H9 (cell line): ENCODE data around the gene TTC23. TPM values are rescaled to one million over a fixed set of nuclear protein-coding genes. Genes with fewer than 3 reads are reported as not detected.

Experiments
- DNase-seq: peaks from one replicate; pipeline ENCODE4 v3.0.0-alpha.2; 2017
- H2AFZ ChIP-seq: one replicate; pipeline ENCODE4 v1.6.1; 2013; ENCODE audit warnings: mild to moderate bottlenecking, low read length, control low read depth, moderate library complexity
- H2AK5ac ChIP-seq: 2 replicates; pipeline ENCODE4 v1.6.1; 2013; ENCODE audit warnings: low read length, control low read depth, mixed read lengths; ENCODE audit not compliant: insufficient read length
- H2BK120ac ChIP-seq: one replicate; pipeline ENCODE4 v1.6.1; 2013; ENCODE audit warnings: low read depth, mild to moderate bottlenecking, low read length, control low read depth, inconsistent platforms; ENCODE audit not compliant: poor library complexity, severe bottlenecking
- H2BK12ac ChIP-seq: 2 replicates; pipeline ENCODE4 v1.6.1; 2013; ENCODE audit warnings: low read length, control low read depth, mixed read lengths, low read depth; ENCODE audit not compliant: insufficient read length
- H2BK15ac ChIP-seq: 2 replicates; pipeline ENCODE4 v1.6.1; 2013; ENCODE audit warnings: low read depth, low read length, control low read depth
- H2BK20ac ChIP-seq: one replicate; pipeline ENCODE4 v1.6.1; 2013; ENCODE audit warnings: low read depth, mild to moderate bottlenecking, low read length, control low read depth, inconsistent platforms; ENCODE audit not compliant: poor library complexity, severe bottlenecking
- H2BK5ac ChIP-seq: 2 replicates; pipeline ENCODE4 v1.6.1; 2013; ENCODE audit warnings: low read length, control low read depth, mixed read lengths; ENCODE audit not compliant: insufficient read length
- H3K14ac ChIP-seq: 2 replicates; pipeline ENCODE4 v1.6.1; 2013; ENCODE audit warnings: low read length, control low read depth; ENCODE audit not compliant: insufficient read depth
- H3K18ac ChIP-seq: 2 replicates; pipeline ENCODE4 v1.6.1; 2013; ENCODE audit warnings: low read depth, mild to moderate bottlenecking, mixed read lengths, low read length, control low read depth; ENCODE audit not compliant: insufficient read length
- H3K23ac ChIP-seq: 2 replicates; pipeline ENCODE4 v1.6.1; 2013; ENCODE audit warnings: low read length, control low read depth, mixed read lengths, low read depth; ENCODE audit not compliant: insufficient read length
- H3K23me2 ChIP-seq: 2 replicates; pipeline ENCODE4 v1.6.1; 2013; ENCODE audit warnings: low read depth, mild to moderate bottlenecking, mixed read lengths, low read length, control low read depth; ENCODE audit not compliant: insufficient read length, poor library complexity, severe bottlenecking
- H3K27ac ChIP-seq: 2 replicates; pipeline ENCODE4 v1.5.1; 2013; ENCODE audit warnings: low read length, control low read depth, mixed read lengths, low read depth; ENCODE audit not compliant: insufficient read length
- H3K27me3 ChIP-seq: 2 replicates; pipeline ENCODE4 v1.6.1; 2013; ENCODE audit warnings: low read length, control low read depth, inconsistent platforms; ENCODE audit not compliant: insufficient read depth
- H3K4ac ChIP-seq: 2 replicates; pipeline ENCODE4 v1.6.1; 2013; ENCODE audit warnings: low read depth, mild to moderate bottlenecking, control low read depth, inconsistent platforms, low read length, moderate library complexity
- H3K4me1 ChIP-seq: 2 replicates; pipeline ENCODE4 v1.6.1; 2013; ENCODE audit warnings: low read length, control low read depth, inconsistent platforms; ENCODE audit not compliant: insufficient read depth
- H3K4me2 ChIP-seq: 2 replicates; pipeline ENCODE4 v1.6.1; 2013; ENCODE audit warnings: low read length, control low read depth, mixed read lengths; ENCODE audit not compliant: insufficient read length, insufficient read depth
- H3K56ac ChIP-seq: 2 replicates; pipeline ENCODE4 v1.6.1; 2013; ENCODE audit warnings: low read depth, mild to moderate bottlenecking, mixed read lengths, low read length, control low read depth; ENCODE audit not compliant: insufficient read length
- H3K79me1 ChIP-seq: 2 replicates; pipeline ENCODE4 v1.6.1; 2013; ENCODE audit warnings: low read depth, mild to moderate bottlenecking, moderate library complexity, low read length, control low read depth, inconsistent platforms; ENCODE audit not compliant: insufficient read depth, poor library complexity, severe bottlenecking
- H3K79me2 ChIP-seq: 2 replicates; pipeline ENCODE4 v1.6.1; 2013; ENCODE audit warnings: low read length, control low read depth, inconsistent platforms; ENCODE audit not compliant: insufficient read depth
- H3K9ac ChIP-seq: 2 replicates; pipeline ENCODE4 v1.6.1; 2013; ENCODE audit warnings: low read length, control low read depth, mixed read lengths; ENCODE audit not compliant: insufficient read length; ENCODE audit errors: extremely low read depth
- H3K9me3 ChIP-seq: one replicate; pipeline ENCODE4 v1.6.1; 2013; ENCODE audit warnings: low read depth, low read length, inconsistent platforms; ENCODE audit not compliant: control insufficient read depth
- H3T11ph ChIP-seq: one replicate; pipeline ENCODE4 v1.6.1; 2013; ENCODE audit warnings: mild to moderate bottlenecking, low read length, control low read depth, inconsistent platforms
- H4K20me1 ChIP-seq: one replicate; pipeline ENCODE4 v1.6.1; 2013; ENCODE audit not compliant: control insufficient read depth, insufficient read length, insufficient read depth
- H4K5ac ChIP-seq: 2 replicates; pipeline ENCODE4 v1.6.1; 2013; ENCODE audit warnings: low read depth, mild to moderate bottlenecking, mixed read lengths, low read length, control low read depth; ENCODE audit not compliant: insufficient read length
- H4K8ac ChIP-seq: replicated peaks from 2 replicates; pipeline ENCODE4 v1.6.1; 2013; ENCODE audit warnings: low read length, control low read depth, mixed read lengths, low read depth; ENCODE audit not compliant: insufficient read length
- H4K91ac ChIP-seq: 2 replicates; pipeline ENCODE4 v1.6.1; 2013; ENCODE audit warnings: low read depth, mild to moderate bottlenecking, moderate library complexity, mixed read lengths, low read length, control low read depth; ENCODE audit not compliant: insufficient read length
- H3K27ac Mint-ChIP-seq, 3 experiments: 2 replicates in 2 of 3; 3 replicates in 1 of 3; pipeline ENCODE4 v1.8.0; 2020 to 2021; ENCODE audit warnings: mixed read lengths in 3 of 3, mild to moderate bottlenecking in 1 of 3, moderate library complexity in 1 of 3
- H3K27me3 Mint-ChIP-seq: 2 replicates; pipeline ENCODE4 v1.8.0; 2021; ENCODE audit warnings: low read depth, mild to moderate bottlenecking, moderate library complexity, mixed read lengths
- H3K36me3 Mint-ChIP-seq, 3 experiments: 2 replicates in 2 of 3; 3 replicates in 1 of 3; pipeline ENCODE4 v1.8.0; 2020 to 2021; ENCODE audit warnings: low read depth in 3 of 3, mixed read lengths in 3 of 3; ENCODE audit not compliant: insufficient read depth in 1 of 3
- H3K4me1 Mint-ChIP-seq, 2 experiments: 2 replicates each; pipeline ENCODE4 v1.8.0; 2020; ENCODE audit warnings: mixed read lengths in 2 of 2
- H3K4me3 Mint-ChIP-seq, 2 experiments: 2 replicates in 1 of 2; 3 replicates in 1 of 2; pipeline ENCODE4 v1.8.0; 2020 to 2021; ENCODE audit warnings: mild to moderate bottlenecking in 2 of 2, mixed read lengths in 2 of 2, moderate library complexity in 1 of 2
- H3K9me3 Mint-ChIP-seq, 2 experiments: 2 replicates in 1 of 2; 3 replicates in 1 of 2; pipeline ENCODE4 v1.8.0; 2020; ENCODE audit warnings: mild to moderate bottlenecking in 2 of 2, mixed read lengths in 2 of 2, moderate library complexity in 1 of 2
- WGBS: extraction: QIAGEN DNeasy Blood & Tissue Kit; methylation state at CpG from one replicate; pipeline ENCODE4 v1.1.7; 2013; ENCODE audit warnings: missing lambda C conversion rate, low lambda C conversion rate, mixed read lengths; ENCODE audit not compliant: insufficient read length; ENCODE audit errors: extremely low coverage; 5-methylcytosine and 5-hydroxymethylcytosine counted together
- total RNA-seq: library from RNA; stranded (reverse); gene quantifications from 2 replicates; pipeline ENCODE4 v1.2.1, GENCODE V29; 2021
- TF ChIP-seq, protein P1 (sequence below): fragments of 200-600 bp; sonication (generic); conservative IDR thresholded peaks from 3 replicates; pipeline ENCODE4 v1.8.0; 2021; ENCODE audit warnings: antibody characterized with exemption, mild to moderate bottlenecking

TTC23 gene
- total RNA-seq, 1 experiment from 2014 or later = 14.3 TPM

DNA sequence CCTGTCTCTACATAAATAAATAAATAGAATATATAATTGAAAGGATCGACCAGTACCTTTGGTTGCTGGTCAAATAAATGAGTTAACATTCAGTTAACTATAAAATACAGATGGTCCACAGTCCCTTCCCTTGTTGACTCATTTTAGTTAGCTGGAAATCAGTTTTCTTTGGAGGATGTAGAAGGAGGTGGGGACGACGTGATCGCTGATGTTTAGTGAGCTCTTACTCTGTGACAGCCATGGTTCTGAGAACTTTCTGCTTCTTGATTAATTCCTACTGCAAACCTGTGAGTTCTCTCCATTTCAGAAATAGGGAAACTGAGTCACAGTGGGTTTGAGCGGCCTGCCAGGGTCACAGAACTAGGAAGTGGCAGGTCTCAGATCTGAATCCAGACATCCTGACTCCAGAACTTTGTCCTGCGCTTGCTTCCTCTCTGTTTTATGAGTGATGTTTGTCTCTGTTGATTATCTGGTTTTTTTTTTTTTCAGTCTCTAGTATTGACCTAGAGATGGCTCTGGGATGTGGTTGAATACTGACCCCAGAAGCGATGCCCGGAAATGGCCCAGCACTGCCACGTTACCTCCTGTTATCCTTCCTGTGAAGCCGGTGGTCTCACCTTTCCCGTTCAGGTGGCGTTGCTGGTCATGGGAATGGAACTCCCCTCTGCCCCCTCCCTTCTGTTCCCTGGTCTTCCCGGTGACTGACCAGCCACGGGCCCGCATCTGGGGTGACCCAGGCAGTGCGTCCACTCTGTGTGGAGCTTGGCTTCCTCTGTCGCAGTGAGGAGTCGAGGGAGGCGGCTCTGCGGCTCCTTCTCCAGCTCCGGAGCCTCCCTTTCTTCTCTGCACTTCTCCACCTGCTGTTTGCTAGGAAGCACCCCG lies 126.3 kb downstream of the TTC23 start:
- H3K4me3 Mint-ChIP-seq = no peak overlapping the region; a peak in 1 of 5 replicates
- Histone ChIP-seq H3K79me1 (no peaks in the 10 kb centered on the region), H2AK5ac (no peak overlapping the region), H3K79me2 (no peaks in the 10 kb centered on the region), H3K9me3 (no peaks in the 10 kb centered on the region), H4K20me1 (no peaks in the 10 kb centered on the region), H2BK15ac (no peak overlapping the region), H2AFZ (no peak overlapping the region), H3K4me1 (no peaks in the 10 kb centered on the region; the same call in 1 of the 2 replicates), H3K4me2 (no peak overlapping the region), H3K9ac (no peak overlapping the region), H3K23ac (no peak overlapping the region), H4K91ac (no peak overlapping the region), H4K8ac (no peak overlapping the region), H3K27ac (no peak overlapping the region), H4K5ac (no peak overlapping the region), H3K14ac (peak overlapping the region; percentile 45; the same call in 1 of the 2 replicates), H3T11ph (no peak overlapping the region), H2BK5ac (no peak overlapping the region), H3K27me3 (no peaks in the 10 kb centered on the region), H3K56ac (no peak overlapping the region), H3K18ac (peak overlapping the region; percentile 30), H2BK20ac (no peak overlapping the region), H2BK120ac (no peak overlapping the region), H3K4ac (no peak overlapping the region), H2BK12ac (no peak overlapping the region), H3K23me2 (no peaks in the 10 kb centered on the region)
- no CpG with 5 or more reads among the region's 22 CpGs for WGBS
- TF ChIP-seq, protein P1, sequence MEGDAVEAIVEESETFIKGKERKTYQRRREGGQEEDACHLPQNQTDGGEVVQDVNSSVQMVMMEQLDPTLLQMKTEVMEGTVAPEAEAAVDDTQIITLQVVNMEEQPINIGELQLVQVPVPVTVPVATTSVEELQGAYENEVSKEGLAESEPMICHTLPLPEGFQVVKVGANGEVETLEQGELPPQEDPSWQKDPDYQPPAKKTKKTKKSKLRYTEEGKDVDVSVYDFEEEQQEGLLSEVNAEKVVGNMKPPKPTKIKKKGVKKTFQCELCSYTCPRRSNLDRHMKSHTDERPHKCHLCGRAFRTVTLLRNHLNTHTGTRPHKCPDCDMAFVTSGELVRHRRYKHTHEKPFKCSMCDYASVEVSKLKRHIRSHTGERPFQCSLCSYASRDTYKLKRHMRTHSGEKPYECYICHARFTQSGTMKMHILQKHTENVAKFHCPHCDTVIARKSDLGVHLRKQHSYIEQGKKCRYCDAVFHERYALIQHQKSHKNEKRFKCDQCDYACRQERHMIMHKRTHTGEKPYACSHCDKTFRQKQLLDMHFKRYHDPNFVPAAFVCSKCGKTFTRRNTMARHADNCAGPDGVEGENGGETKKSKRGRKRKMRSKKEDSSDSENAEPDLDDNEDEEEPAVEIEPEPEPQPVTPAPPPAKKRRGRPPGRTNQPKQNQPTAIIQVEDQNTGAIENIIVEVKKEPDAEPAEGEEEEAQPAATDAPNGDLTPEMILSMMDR = no peak
- no peaks in the 10 kb centered on the region for H3K9me3 Mint-ChIP-seq
- no peaks in the 10 kb centered on the region for H3K27me3 Mint-ChIP-seq
- H3K36me3 Mint-ChIP-seq = peaks cover 0 to 2% (median 0%) of the 10 kb centered on the region in 3 experiments; a peak in 2 of 7 replicates
- peaks cover 24 to 28% of the 10 kb centered on the region in 2 experiments for H3K4me1 Mint-ChIP-seq
- DNase-seq = no peak
- peak overlapping the region in 2 of 3 experiments; percentile 10 to 79; a peak in 3 of 7 replicates for H3K27ac Mint-ChIP-seq
